DND-41 (cell line): ENCODE measurements around the gene CRY2.

Experiments used
- ATAC-seq: fragments of 200-7000 bp; cut with Tn5 transposase; 3 replicates; pipeline ENCODE4 v1.9.1; 2021; ENCODE audit warnings: low read depth; ENCODE audit not compliant: insufficient read depth
- DNase-seq: peaks from one replicate; pipeline ENCODE4 v3.0.0-alpha.2; 2020
- H2AFZ ChIP-seq: 2 replicates; pipeline ENCODE4 v1.6.0; 2012; ENCODE audit warnings: low read depth, low read length
- H3K27ac ChIP-seq: 2 replicates; pipeline ENCODE4 v1.5.1; 2012; ENCODE audit warnings: low read length, inconsistent platforms
- H3K27me3 ChIP-seq: fragments of 200-600 bp; sonication (generic); 2 replicates; pipeline ENCODE4 v1.6.0; 2012; ENCODE audit warnings: low read length, mild to moderate bottlenecking, inconsistent platforms; ENCODE audit not compliant: insufficient read depth, poor library complexity
- H3K36me3 ChIP-seq: 2 replicates; pipeline ENCODE4 v1.5.1; 2012; ENCODE audit warnings: low read length, inconsistent platforms; ENCODE audit not compliant: insufficient read depth
- H3K4me1 ChIP-seq: 2 replicates; pipeline ENCODE4 v1.5.1; 2012; ENCODE audit warnings: mild to moderate bottlenecking, low read length; ENCODE audit not compliant: insufficient read depth
- H3K4me2 ChIP-seq: 2 replicates; pipeline ENCODE4 v1.6.0; 2012; ENCODE audit warnings: mild to moderate bottlenecking, moderate library complexity, low read length, inconsistent platforms; ENCODE audit not compliant: insufficient read depth
- H3K4me3 ChIP-seq, 2 experiments: fragments of 200-600 bp in 1 of 2; shearing (Covaris generic) in 1 of 2; 2 replicates each; pipeline ENCODE4 v1.5.1; 2012 to 2016; ENCODE audit warnings: inconsistent platforms in 2 of 2, low read length in 2 of 2, mild to moderate bottlenecking in 2 of 2, low read depth in 1 of 2, moderate library complexity in 1 of 2
- H3K79me2 ChIP-seq: 2 replicates; pipeline ENCODE4 v1.6.0; 2012; ENCODE audit warnings: low read length, inconsistent platforms; ENCODE audit not compliant: insufficient read depth
- H3K9ac ChIP-seq: 2 replicates; pipeline ENCODE4 v1.6.0; 2012; ENCODE audit warnings: low read depth, mild to moderate bottlenecking, inconsistent platforms, low read length, moderate library complexity
- H3K9me3 ChIP-seq: 2 replicates; pipeline ENCODE4 v1.5.1; 2012; ENCODE audit warnings: low read length, moderate library complexity, mild to moderate bottlenecking, inconsistent platforms; ENCODE audit not compliant: insufficient read depth, severe bottlenecking
- H4K20me1 ChIP-seq: 2 replicates; pipeline ENCODE4 v1.6.0; 2012; ENCODE audit warnings: low read length; ENCODE audit not compliant: insufficient read depth
- CTCF ChIP-seq: IDR thresholded peaks from 2 replicates; pipeline ENCODE4 v1.5.1; 2012; ENCODE audit warnings: borderline replicate concordance, low read length, moderate library complexity, mild to moderate bottlenecking; ENCODE audit not compliant: poor library complexity, severe bottlenecking; ENCODE audit errors: extremely low read depth
- EZH2 ChIP-seq: IDR thresholded peaks from 3 replicates; pipeline ENCODE4 v1.6.1; 2012; ENCODE audit warnings: borderline replicate concordance, low read depth, mild to moderate bottlenecking, moderate library complexity, low read length, inconsistent platforms; ENCODE audit not compliant: severe bottlenecking

The CRY2 gene

GRCh38 chr11:45906965-45907611 is 59.8 kb downstream of the CRY2 start, which contains the start of gene FREY1:
Gene FREY1 (minus strand): TSS chr11:45907271. CDS start chr11:45907245, 26 bp downstream.
- no peaks in the 10 kb centered on the region for H3K9me3 ChIP-seq
- H3K9ac ChIP-seq = no peak within 1 kb of the TSS
- DNase-seq (no peak), ATAC-seq (0 out of 3 replicates have a peak, but pooled peaks have one; percentile 4)
- H3K27me3 ChIP-seq = no peaks in the 10 kb centered on the region
- no peaks in the 10 kb centered on the region for H3K79me2 ChIP-seq
- no peaks in the 10 kb centered on the region for H3K4me1 ChIP-seq
- peaks cover 25% of the 10 kb centered on the region for H3K36me3 ChIP-seq
- no peak within 1 kb of the TSS for H3K4me2 ChIP-seq
- H3K4me3 ChIP-seq = no peak within 1 kb of the TSS
- TF ChIP-seq EZH2 (no peak), CTCF (no peak)
- H3K27ac ChIP-seq = no peak within 1 kb of the TSS
- H2AFZ ChIP-seq = no peak within 1 kb of the TSS
- peaks cover 7% of the 10 kb centered on the region; the same call in 1 of the 2 replicates for H4K20me1 ChIP-seq

- H3K4me1 ChIP-seq = no peaks in the 10 kb centered on the region
- peaks cover 25% of the 10 kb centered on the region for H3K36me3 ChIP-seq
- no peak overlapping the region for H3K4me2 ChIP-seq
- DNase-seq (no peak), ATAC-seq (no peak)
- no peak overlapping the region for H3K27ac ChIP-seq
- no peaks in the 10 kb centered on the region for H3K79me2 ChIP-seq
- no peak overlapping the region for H2AFZ ChIP-seq
- H3K4me3 ChIP-seq = no peak overlapping the region
- H3K27me3 ChIP-seq = no peaks in the 10 kb centered on the region
- no peaks in the 10 kb centered on the region for H3K9me3 ChIP-seq
- H4K20me1 ChIP-seq = peaks cover 7% of the 10 kb centered on the region; the same call in 1 of the 2 replicates
- TF ChIP-seq CTCF (no peak), EZH2 (no peak)
- no peak overlapping the region for H3K9ac ChIP-seq
Observed at GRCh38 chr11:45907911-45908370, 60.7 kb downstream of the CRY2 start.

DNA sequence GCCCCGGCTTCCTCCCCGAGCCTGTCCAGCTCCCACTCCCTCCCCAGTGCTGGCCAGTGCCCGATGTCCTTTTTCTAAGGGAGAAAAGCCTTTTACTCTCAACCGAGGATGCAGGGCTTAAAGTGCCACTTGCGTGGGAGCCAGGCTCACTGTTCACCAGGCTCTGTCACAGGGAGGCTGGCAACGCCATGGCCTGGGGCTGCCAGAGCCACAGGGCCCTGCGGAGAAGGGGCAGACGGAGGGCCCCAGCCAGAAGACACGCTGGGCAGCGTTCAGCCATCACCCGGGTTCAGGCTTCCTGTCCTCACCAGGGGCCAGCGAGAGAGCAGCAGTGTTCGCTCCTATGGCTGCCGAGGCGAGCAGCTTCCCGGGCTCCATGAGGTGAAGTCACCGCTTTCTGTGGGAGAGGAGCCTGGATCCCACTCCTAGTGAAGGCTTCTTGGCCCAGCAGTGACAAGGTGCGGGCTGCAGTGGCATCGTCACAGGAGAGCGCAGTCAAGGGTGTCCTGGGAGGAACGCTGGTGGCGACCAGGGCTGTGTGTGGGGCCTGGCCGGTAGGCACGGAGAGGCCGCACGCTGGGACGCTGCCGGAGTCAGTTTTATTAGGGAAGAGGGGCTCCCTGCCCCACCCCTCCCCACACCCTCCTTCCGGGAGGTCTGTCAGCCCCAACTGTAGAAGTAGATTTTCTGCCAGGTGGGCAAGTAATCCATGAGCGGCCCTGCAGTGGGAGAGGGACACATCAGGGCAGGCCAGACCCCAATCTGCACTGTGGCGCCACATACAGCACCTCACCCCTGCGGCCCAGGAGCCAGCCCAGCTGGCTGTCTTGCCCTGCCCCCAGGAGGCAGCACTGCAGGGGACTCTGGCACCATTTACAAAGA is 62.6 kb downstream of the CRY2 start:
- no peaks in the 10 kb centered on the region for H3K79me2 ChIP-seq
- H3K9ac ChIP-seq = no peak overlapping the region
- H3K36me3 ChIP-seq = peaks cover 44% of the 10 kb centered on the region
- ATAC-seq (no peak), DNase-seq (no peak)
- no peak overlapping the region for H3K27ac ChIP-seq
- H2AFZ ChIP-seq = no peak overlapping the region
- TF ChIP-seq CTCF = no peak
- no peak for TF ChIP-seq EZH2
- H4K20me1 ChIP-seq = peaks cover 8% of the 10 kb centered on the region; the same call in 1 of the 2 replicates
- H3K9me3 ChIP-seq = no peaks in the 10 kb centered on the region
- H3K4me3 ChIP-seq = no peak overlapping the region
- no peak overlapping the region for H3K4me2 ChIP-seq
- H3K4me1 ChIP-seq = no peaks in the 10 kb centered on the region
- no peaks in the 10 kb centered on the region for H3K27me3 ChIP-seq
